HG03432 (cell line): Measurements from ENCODE around the gene TCEA2.
"Not testable (repeated sequence)": the region's sequence is repeated elsewhere in the genome, so short reads cannot be mapped to it uniquely, and the experiment has no call there.

ENCODE experiments used
- ATAC-seq: cut with Tn5 transposase; IDR thresholded peaks from one replicate; pipeline ENCODE4 v1.9.1; 2021; ENCODE audit warnings: mild to moderate bottlenecking, moderate library complexity; ENCODE audit not compliant: unreplicated experiment

Gene TCEA2

DNA sequence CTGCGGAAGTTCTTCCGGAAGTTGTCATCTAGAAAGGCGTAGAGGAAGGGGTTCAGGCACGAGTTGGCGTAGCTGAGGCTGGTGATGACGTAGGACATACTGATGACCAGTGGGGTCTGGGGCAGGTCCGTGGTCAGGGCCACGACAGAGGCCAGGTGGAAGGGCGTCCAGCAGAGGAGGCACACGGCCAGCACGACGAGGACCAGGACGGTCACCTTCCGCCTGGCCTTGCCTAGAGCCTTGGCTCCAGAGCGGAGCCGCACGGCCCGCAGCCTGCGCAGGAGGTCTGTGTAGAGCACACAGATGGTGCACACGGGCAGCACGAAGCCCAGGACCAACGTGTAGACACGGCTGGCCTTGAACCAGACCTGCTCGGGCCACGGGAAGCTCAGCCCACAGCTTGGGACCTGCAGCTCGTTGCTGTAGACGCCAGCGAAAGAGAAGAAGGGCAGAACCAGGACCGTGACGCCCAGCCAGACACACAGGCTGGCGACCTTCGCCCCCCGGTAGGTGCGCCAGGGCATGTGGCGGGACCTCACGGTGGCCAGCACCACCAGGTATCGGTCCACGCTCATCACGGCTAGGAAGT lies 42.9 kb downstream of the TCEA2 start:
- no peak for ATAC-seq

DNA sequence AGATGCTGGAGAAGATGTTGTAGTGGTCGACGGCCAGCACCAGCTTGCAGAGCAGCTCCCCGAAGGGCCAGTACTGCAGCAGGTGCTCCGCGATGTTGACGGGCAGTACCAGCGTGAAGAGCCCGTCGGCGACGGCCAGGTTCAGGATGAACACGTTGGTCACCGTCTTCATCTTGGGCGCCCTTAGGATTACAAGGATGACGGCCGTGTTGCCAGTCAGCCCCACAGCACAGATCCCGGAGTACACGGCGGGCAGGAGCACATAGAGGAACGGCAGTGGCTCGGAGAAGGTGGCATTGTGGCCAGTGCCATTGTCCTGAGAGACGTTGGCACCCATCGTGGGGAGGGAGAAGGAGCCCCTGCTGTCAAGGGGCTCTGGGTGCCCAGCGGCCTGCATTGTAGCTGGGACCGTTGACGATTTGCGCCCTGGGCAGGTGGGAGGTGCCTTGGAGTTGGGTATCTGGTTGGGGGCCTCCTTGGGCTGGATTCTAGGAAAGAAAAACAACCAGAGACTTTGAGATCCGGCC lies 43.5 kb downstream of the TCEA2 start:
- no peak for ATAC-seq

DNA sequence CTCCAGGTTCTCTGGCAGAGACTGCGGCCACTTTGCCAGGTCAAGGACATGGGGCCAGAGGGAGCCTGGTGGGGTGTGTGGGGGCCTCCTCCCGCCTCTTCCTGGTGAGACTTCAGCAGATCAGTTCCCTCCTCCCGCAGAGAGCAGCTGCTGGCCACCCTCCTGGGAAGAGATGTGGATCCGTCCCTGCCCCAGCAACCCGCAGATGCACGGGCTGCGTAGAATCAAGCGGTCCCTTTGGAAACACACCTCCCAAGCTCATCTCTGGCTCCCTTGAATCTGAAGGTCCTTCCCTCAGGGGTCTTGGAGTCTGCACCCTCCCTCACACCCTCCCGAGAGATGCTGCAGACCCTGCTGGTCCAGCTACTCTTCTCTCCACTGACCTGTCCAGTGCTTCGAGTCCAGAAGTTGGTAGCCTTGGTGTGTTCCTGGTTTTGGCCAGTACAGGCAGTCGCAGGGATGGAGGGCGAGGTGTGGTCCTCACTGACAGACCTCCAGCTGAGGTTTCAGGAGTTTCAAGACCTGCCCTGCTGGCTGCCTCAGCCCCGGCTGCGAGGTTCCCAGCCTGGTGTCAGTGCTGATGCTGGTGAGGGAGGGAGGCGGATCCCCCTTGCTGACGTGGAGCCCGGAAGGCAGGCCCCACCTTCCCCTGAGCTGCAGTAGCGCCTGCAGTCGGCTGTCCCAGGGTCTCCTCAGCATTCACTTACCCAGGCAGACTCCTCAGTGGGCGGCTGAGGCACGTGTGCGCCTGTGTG lies 44.2 kb downstream of the TCEA2 start, which contains the start of gene NPBWR2:
Gene NPBWR2 (minus strand): TSS at position 585 of the 755 bp plus-strand sequence. CDS start 734 bp downstream, outside the sequence.
- ATAC-seq = no peak

DNA sequence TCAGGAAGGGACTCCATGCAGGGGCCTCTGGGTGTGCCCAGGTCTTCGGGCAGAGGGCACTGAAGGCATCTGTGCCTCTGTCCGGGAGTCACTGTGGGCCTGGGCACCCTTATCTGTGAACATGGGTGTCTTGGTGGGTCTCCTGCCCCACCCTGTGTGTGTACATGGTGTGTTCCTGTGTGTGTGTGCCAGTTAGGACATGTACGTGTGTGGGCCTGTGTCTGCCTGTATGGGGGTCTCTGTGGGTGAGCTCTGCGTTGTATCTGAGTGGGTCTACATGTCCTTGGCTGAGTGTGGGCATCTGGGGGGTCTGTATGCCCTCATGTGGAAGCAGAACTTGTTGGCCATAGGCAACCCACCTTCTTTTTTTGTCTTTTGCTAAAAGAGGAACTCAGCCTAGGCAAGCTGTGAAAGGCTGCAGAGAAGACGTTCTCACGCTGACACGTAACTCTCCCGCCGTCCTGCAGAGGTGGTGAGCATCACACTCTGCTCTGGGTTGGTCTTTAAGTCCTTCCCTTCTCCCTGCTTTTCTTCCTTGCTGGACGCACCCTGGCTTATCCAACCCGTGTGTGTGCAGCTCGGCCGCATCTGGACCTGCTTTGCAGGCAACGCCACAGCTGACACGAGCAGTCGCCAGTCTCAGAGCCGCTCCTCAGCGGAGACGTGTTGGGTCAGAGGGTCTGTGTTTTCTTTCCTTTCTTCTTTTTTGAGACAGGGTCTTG lies 44.9 kb downstream of the TCEA2 start:
- ATAC-seq = no peak

DNA sequence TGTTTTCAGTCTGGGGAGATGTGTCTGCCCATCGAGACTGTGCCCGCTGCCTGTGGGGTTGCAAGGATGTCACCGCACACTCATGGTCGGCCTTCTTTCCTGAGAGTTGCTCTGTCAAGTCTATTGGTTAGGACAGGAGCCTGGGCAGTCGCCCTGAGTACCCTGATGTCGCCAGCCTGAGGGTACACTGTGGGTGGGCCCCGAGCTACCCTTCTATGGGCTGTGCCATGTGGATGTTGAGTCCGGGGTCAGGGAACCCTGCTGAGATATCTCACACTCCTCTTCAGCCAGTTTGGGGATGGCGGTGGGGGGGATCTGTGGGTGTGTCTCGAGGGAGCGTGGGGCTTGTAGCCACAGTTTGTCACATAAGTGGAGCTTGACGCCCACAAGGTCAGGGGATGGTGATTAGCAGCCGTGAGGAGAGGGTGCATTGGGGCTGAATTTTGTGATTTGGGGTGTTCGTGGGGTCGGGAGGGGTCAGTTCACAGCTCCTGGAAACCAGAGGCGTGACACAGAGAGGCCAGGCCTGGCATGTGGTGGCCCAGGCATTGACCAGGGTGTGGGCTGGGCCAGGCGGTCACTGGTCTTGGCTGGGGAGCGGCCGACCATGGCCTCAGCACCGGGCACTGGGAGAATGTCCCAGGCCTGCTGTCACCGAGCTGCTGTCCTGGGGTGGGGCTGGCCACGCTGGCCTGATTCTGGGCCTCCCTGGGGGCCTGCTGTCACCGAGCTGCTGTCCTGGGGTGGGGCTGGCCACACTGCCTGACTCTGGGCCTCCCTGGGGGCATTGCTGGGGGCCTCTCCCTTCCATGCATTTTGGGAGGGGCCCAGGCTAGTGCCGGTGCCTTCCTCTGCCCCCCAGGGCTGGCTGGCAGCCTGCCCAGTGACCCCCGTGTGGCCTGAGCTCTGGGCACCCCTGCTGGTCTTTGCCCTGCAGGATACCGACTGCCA lies 46.0 kb downstream of the TCEA2 start:
- no peak for ATAC-seq

DNA sequence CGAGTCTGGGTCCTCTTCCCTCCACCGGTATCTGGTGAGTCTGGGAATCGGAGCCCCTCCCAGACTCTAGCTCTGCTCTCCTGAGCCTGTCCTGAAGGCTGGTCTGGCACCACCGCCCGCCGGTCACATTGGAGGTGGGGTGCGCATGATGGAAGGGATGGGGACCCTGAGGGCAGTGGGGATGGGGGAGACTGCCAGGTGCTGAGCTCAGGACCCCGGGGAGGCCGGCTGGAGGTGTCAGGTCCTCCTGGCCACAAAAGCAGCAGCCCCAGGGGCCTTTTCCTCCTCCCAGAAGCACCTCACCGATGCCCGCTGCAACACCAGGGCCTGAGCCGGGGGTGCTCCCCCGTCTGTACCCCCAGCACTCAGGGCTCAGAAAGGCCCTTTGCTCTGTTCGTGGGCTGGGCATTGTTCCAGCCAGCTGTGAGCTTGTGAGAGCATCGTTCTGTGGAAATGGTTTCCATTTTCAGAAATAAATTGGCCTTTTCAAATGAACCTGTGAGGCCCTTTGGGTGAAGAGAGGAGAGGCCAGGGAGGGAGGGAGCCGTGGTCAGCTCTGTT lies 46.9 kb downstream of the TCEA2 start:
- ATAC-seq = no peak

DNA sequence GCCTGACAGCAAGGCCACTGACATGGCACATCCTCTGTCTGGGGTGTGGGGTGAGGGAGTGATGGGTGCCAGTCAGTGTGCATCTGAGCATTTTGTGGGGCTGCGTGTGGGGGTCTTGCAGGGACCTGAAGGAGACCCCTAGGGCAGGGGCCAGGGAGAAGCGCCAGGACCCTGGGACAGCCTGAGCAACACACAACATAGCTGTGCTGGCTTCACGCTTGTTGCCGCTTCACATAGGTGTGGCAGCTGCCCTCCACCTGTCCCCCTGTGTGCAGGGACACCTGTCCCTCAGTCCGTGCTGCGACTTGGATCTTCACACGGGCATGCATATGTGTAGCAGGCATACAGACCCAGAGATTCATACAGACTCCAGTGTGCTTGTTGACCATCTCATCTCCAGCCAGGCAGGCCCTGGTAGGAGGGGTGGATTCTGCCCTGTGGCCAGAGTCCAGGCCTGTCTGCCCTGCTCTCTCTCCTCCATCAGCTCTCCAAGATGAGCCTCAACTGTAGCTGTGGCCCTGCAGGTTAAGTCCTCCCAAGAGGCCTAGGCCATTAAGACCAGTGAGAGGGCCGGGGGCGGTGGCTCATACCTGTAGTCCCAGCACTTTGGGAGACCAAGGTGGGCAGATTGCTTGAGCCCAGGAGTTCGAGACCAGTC lies 47.5 kb downstream of the TCEA2 start:
- ATAC-seq = no peak

DNA sequence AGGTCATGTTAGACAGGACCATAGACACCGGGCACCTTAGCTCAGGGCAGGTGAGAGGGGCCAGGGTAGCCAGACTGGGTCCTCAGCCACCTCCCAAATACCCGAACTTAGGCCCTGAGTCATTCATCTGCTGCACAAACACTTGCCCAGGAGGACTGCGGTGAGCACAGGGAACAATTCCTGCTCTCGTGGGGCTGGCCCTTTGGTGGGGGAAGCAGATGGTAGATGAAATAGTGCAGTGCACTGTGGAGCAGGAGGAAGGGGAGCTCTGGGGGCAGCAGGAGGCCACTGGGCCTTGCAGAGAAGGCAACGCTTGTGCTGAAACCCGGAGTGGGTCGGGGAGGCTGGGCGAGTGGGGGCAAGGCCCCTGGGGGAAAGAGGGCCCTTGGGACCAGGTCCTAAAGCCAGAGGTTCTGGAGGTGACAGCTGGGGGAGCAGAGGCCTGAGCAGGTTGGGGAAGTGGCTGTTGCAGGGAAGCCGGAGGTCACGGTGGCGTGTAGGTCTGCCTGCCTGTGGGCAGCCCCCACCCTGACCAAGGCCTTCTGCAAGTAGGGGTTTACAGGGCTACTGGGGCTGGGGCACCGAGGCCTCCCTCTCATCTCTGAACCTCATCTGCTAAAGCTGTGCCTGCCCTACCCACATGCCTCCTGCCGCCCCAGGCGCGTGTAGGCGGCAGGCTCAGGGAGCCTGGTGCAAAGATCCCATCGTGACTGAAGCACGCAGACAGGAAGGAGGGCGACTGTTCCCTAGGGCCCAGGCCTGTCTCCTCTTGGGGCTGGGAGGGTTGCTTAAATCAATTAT lies 49.0 kb downstream of the TCEA2 start:
- no peak for ATAC-seq

DNA sequence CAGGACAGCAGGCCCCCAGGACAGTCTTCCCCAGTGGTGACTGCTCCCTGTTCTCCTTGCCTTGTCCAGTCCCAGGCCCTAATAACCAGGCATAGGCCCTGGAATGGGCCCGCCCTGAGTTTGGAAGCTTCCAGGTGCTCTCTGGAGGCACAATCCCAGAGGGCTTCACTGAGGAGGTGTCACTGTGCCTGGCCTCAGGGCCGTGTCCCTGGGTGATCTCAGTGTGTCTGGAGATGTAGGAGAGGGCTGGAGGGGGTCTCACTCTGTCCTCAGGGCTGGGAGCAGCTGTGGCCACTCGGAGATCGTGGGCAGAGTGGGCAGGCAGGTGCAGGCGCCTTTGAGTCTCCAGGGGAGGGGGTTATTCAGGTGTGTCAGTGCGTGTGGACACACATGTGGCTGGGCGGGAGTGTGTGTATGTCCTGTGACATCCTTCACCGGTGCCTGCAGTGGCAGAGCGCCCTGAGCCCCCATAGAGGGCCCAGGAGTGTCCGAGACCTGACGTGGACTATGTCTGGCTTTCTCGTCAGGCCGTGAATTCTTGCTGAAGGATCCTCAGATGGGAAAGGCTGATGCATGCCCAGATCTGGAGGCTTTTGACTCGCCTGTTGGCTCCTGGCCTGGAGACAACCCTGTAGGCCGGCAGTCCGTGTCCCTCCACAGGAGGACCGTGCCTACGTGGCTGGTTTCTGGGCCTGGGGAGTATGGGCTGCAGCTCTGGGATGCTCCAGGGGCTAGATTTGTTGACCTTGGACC lies 49.9 kb downstream of the TCEA2 start:
- no peak for ATAC-seq

DNA sequence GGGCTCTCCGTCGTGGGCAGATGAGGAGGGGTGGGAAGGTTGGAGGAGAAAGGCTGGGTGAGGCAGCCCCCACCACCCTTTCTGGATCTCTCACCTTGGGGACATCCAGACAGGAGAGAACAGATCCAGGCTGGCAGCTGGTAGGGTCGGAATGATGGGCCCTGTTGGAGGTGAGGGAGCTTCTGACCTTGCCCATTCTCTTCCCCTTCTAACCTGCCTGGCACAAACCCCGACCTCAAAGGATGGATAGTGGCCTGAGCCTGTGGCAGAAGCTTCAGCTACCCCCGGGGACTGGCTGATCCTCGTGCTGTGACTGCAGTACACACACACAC lies 50.4 kb downstream of the TCEA2 start:
- no peak for ATAC-seq

DNA sequence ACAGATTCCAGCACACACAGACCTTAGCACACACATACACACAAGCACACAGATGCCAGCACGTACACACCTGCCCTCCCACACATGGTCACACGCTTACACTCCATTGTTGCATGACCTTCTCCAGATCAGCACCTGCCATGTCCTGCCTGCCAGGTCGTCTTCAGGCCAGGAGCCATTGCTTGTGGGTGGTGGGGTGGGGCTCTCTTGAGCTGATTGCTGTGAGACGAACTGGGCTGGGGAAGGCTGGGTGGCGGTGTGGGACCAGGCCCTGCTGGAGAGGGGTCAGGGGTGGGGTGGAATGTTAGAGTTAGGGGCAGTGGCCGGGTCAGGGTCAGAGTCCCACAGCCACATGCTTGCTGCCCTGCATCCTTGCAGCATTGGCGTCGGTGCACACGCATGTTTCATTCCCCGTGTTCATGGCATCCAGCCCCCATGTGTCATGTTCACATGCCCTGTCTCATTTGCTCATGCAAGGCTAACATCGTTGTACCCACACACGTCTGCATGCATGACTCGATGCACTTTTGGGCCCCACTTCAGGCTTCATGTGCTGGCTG lies 50.9 kb downstream of the TCEA2 start:
- ATAC-seq = no peak

DNA sequence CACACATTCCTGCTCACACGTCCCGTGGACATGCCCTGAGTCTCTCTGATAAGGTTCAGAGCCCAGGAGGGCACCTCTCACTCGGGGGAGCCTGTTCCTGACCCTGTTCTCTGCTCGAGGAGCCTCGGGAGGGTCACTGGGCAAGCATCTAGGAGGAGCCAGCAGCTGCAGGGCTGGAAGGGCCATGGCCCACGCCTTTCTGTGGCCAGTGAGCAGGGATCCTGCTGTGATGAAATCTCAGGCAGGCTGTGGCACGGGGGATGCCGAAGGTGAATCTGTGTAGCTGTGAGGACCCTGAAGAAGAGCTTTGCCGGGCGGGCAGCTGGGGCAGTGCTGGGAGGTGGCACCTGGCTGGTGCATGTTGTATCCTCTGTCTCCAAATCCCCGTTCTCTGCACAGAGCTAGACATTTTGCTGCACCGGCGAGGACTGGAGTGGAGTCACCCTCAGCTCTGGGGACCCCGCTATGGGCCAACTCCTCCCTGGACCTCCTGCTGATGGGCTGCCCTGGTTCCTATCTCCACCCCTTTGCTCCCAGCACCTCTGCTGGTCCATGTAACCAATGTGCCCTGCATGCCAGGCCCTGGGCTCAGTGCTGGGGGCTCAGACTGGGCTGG lies 51.5 kb downstream of the TCEA2 start:
- ATAC-seq = no peak

DNA sequence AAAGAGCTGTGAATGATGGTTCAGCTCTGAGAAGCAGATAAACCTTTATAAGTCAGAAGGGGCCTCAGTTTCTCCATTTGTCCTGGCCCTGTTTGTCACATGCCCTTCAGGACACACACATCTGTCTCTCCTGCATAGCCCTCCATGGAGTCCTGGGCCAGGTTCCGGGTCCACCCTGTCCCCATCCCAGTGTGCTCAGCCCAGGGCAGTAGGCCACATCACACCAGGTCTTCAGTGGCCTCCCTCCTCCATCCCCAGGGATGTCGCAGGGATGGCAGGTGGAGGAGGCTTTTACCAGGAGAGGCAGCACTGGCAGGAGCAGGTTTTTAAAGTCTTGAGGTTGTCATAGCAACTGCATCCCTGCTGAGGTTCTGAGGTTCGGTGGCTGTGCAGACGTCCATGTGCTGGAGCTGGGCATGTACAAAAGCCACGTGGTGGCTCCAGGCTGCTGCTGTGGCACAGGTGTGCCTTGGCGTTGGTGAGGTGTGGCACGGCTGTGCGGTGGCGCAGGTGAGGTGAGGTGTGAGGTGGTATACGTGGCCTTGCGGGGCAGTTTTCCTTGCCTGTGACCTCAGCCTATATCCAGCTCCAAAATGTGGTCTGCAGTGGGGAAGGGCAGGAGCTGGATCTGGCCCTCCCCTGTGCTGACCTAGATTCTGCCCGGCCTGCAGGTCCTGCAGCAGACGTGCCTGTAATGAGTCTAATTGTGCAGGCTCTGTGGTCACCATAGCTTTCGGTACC lies 52.3 kb downstream of the TCEA2 start:
- no peak for ATAC-seq

DNA sequence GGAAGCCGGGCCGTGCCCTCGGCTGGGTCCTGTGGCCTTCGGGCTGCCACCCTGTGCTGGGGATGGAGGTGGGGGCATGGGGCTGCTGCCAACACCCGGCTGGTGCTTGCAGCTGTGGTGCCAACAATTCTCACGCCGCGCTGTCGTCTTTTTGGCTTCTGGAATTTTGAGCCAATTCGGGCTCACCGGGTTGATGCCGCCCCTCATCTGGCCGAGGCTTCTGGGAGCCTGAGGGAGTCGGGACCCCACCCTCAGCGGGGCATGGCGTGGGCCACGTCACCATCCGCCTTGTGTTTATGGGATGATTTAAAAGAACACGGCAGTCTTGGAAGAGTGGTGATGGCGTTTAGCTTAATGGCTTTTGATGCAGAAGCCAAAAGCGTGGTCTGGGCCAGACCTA lies 53.0 kb downstream of the TCEA2 start:
- ATAC-seq = no peak

DNA sequence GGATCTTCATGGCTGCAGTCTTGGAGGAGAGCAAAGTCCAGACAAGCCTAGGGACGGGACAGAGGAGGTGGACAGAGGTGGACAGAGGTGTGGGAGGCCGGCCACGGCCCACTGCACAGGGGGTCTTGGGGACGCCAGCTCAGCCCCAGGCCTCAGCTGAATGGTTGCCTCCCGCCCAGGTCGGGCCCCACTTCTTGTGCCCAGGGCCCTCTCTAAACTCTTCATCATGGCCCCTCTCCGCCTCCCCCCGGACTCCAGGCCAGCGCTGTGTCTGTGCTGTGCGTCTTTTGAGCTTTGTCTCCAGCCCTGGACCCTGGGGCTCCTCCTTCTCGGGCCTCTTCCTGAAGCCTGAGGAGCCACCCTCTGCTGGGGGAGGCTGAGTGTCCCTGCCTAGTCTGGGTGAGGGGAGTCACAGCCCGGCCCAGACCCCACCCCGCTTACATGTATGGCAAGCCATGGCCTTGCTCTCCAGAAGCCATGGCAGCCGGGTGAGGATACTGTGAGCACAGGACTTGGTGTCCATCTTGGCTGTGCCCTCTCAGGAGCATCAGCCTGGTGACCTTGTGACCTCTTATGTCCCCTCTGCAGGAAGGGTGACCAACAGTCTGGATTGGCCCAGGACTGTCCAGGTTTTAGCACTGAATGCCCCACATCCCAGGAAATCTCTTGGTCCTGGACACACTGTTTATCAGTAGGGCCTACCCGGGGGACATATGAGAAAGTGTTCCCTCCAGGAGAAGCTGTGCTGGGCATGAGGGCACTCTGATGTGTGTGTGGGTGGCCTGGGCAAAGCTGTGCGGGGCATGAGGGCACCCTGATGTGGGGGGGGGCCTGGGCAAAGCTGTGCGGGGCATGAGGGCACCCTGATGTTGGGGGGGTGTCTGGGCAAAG lies 53.8 kb downstream of the TCEA2 start:
- no peak for ATAC-seq

DNA sequence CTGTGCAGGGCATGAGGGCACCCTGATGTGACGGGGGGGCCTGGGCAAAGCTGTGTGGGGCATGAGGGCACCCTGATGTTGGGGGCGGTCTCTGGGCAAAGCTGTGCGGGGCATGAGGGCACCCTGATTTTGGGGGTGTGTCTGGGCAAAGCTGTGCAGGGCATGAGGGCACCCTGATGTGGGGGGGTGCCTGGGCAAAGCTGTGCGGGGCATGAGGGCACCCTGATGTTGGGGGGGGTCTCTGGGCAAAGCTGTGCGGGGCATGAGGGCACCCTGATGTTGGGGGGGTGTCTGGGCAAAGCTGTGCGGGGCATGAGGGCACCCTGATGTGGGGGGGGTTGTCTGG lies 54.4 kb downstream of the TCEA2 start:
- ATAC-seq = not testable (repeated sequence)
